Uterus (tissue), 4 donors: ENCODE data around the gene LCORL. TPM values are rescaled to one million over a fixed set of nuclear protein-coding genes. Genes with fewer than 3 reads are reported as not detected.

Source experiments
- DNase-seq, 2 donors: peaks; one replicate each; pipeline ENCODE4 v3.0.0-alpha.2; 2019 to 2020
- H3K27ac ChIP-seq, 2 donors: fragments of 200-600 bp; sonication (generic); 1 replicate in 1 of 2; 2 replicates in 1 of 2; pipeline ENCODE4 v1.5.1; 2016 to 2018
- H3K27me3 ChIP-seq, 2 donors: fragments of 200-600 bp; sonication (generic); one replicate each; pipeline ENCODE4 v1.5.1; 2018 to 2019; ENCODE audit warnings: control low read depth in 1 of 2
- H3K36me3 ChIP-seq, 2 donors: fragments of 200-600 bp; sonication (generic); one replicate each; pipeline ENCODE4 v1.5.1; 2019; ENCODE audit warnings: control low read depth in 1 of 2
- H3K4me1 ChIP-seq, 2 donors: fragments of 200-600 bp; sonication (generic); one replicate each; pipeline ENCODE4 v1.5.1; 2018 to 2019; ENCODE audit warnings: control low read depth in 1 of 2
- H3K4me3 ChIP-seq, 2 donors: fragments of 200-600 bp; sonication (generic); 1 replicate in 1 of 2; 2 replicates in 1 of 2; pipeline ENCODE4 v1.5.1; 2018 to 2019; ENCODE audit warnings: mild to moderate bottlenecking in 1 of 2
- H3K9me3 ChIP-seq, 2 donors: fragments of 200-600 bp; sonication (generic); one replicate each; pipeline ENCODE4 v1.5.1; 2019; ENCODE audit warnings: control low read depth in 1 of 2
- CTCF ChIP-seq, 4 experiments: fragments of 200-600 bp in 2 of 4; fragments of 450-650 bp in 2 of 4; sonication (generic) in 2 of 4; IDR thresholded peaks; one replicate each; pipeline ENCODE4 v1.5.1; 2016 to 2019; ENCODE audit warnings: antibody characterized with exemption in 4 of 4, mild to moderate bottlenecking in 2 of 4, moderate library complexity in 1 of 4
- POLR2A ChIP-seq, 2 donors: fragments of 450-650 bp; IDR thresholded peaks; one replicate each; pipeline ENCODE4 v1.6.1; 2016; ENCODE audit warnings: antibody characterized with exemption in 2 of 2, mild to moderate bottlenecking in 1 of 2, moderate library complexity in 1 of 2
- intact Hi-C: fragments of 100-400 bp; cut with DNase I; formaldehyde crosslinking; loops from one replicate; pipeline ENCODE4 v1.15.1; 2023; ENCODE audit warnings: low total_unique reads
- total RNA-seq, 4 donors: library from RNA; depleted of rRNA in 3 of 4; stranded (reverse); fragments of >200 nt in 3 of 4; gene quantifications; one replicate each; pipeline versions ENCODE4 v1.1.0 to v1.2.4, GENCODE V29; 2014 to 2023
- donor health status: DM: yes; HTN: yes; CAD: no.

Gene LCORL
- total RNA-seq, 4 donors from 2014 or later: 14.1 to 66.7 (median 23.1) TPM

GRCh38 chr4:17797808-17798207 lies 223.7 kb downstream of the LCORL start:
- H3K4me3 ChIP-seq: no peak overlapping the region
- intact Hi-C loops: no loop called here
- H3K4me1 ChIP-seq: no peaks in the 10 kb centered on the region
- H3K9me3 ChIP-seq: no peaks in the 10 kb centered on the region
- H3K27me3 ChIP-seq: no peaks in the 10 kb centered on the region
- no peaks in the 10 kb centered on the region for H3K36me3 ChIP-seq
- no peak for TF ChIP-seq CTCF (IDR thresholded peaks at IDR 0.05)
- no peak for TF ChIP-seq POLR2A (IDR thresholded peaks at IDR 0.05)
- no peak for DNase-seq
- H3K27ac ChIP-seq: no peak overlapping the region

GRCh38 chr4:17794730-17795129 lies 226.8 kb downstream of the LCORL start:
- no peaks in the 10 kb centered on the region for H3K27me3 ChIP-seq
- no peak for DNase-seq
- H3K4me3 ChIP-seq: no peak overlapping the region
- H3K27ac ChIP-seq: no peak overlapping the region
- H3K4me1 ChIP-seq: no peaks in the 10 kb centered on the region
- intact Hi-C loops: no loop called here
- no peaks in the 10 kb centered on the region for H3K36me3 ChIP-seq
- TF ChIP-seq CTCF (IDR thresholded peaks at IDR 0.05) (no peak), POLR2A (IDR thresholded peaks at IDR 0.05) (no peak)
- no peaks in the 10 kb centered on the region for H3K9me3 ChIP-seq

Other genes with a start within 250 kb of the LCORL start
- gene FAM184B, start 240.1 kb downstream of the LCORL start, total RNA-seq: under 1 TPM in 1 of 4 donors, not detected in 3; 0.07 TPM
- 10 to 100 TPM; 25.6 to 65.9 (median 55.2) TPM for gene DCAF16, start 211.0 kb downstream of the LCORL start, total RNA-seq
- gene NCAPG, start 210.8 kb downstream of the LCORL start, total RNA-seq: 10 to 100 TPM in 1 of 4 donors, 1 to 10 TPM in 1, not detected in 2; 2.9 to 36.2 TPM